ENCODE data around the gene KNCN. TPM values are rescaled to one million over a fixed set of nuclear protein-coding genes. Genes with fewer than 3 reads are reported as not detected.

Gene KNCN
- total RNA-seq, 1 donor from 2014 or later = not detected

GRCh38 chr1:46594063-46594462, 42.6 kb upstream of the KNCN start:
- peaks cover 54% of the 10 kb centered on the region for H3K36me3 Mint-ChIP-seq (ENCODE audit: low read depth)
- intact Hi-C loops (cut with micrococcal nuclease) = no loop called here
- H3K27ac Mint-ChIP-seq = no peak overlapping the region
- H3K27me3 Mint-ChIP-seq = no peaks in the 10 kb centered on the region
- ATAC-seq (ENCODE audit: low read depth) = no peak
- DNase-seq = no peak
- no peak overlapping the region for H3K4me3 Mint-ChIP-seq
- CTCF ChIA-PET = no interaction called here
- TF ChIP-seq CTCF (IDR thresholded peaks at IDR 0.05) = no peak
- no peaks in the 10 kb centered on the region for H3K9me3 Mint-ChIP-seq
- POLR2A ChIA-PET = interaction anchor here (0.7 kb wide), 1 partner anchor 362 kb away, joined by 4 read pairs; no protein-coding TSS in a partner anchor
- peaks cover 22% of the 10 kb centered on the region for H3K4me1 Mint-ChIP-seq

GRCh38 chr1:46592823-46593222, 41.4 kb upstream of the KNCN start:
- Mint-ChIP-seq H3K36me3 (ENCODE audit: low read depth) (peaks cover 58% of the 10 kb centered on the region), H3K27ac (no peak overlapping the region), H3K4me1 (peaks cover 21% of the 10 kb centered on the region), H3K27me3 (no peaks in the 10 kb centered on the region), H3K9me3 (no peaks in the 10 kb centered on the region), H3K4me3 (no peak overlapping the region)
- no peak for TF ChIP-seq CTCF (IDR thresholded peaks at IDR 0.05)
- ATAC-seq (ENCODE audit: low read depth) (no peak), DNase-seq (no peak)
- intact Hi-C loops (cut with micrococcal nuclease) = no loop called here
- POLR2A ChIA-PET = interaction anchor here (0.5 kb wide), 1 partner anchor 218 kb away, joined by 3 read pairs; no protein-coding TSS in a partner anchor
- CTCF ChIA-PET = no interaction called here

GRCh38 chr1:46589529-46589928, 38.1 kb upstream of the KNCN start:
- no peak overlapping the region for H3K4me3 Mint-ChIP-seq
- peaks cover 71% of the 10 kb centered on the region for H3K36me3 Mint-ChIP-seq (ENCODE audit: low read depth)
- intact Hi-C loops (cut with micrococcal nuclease) = no loop called here
- no peaks in the 10 kb centered on the region for H3K27me3 Mint-ChIP-seq
- no peak overlapping the region for H3K27ac Mint-ChIP-seq
- TF ChIP-seq CTCF (IDR thresholded peaks at IDR 0.05) = no peak
- POLR2A ChIA-PET = no interaction called here
- peaks cover 2% of the 10 kb centered on the region for H3K4me1 Mint-ChIP-seq
- CTCF ChIA-PET = no interaction called here
- no peaks in the 10 kb centered on the region for H3K9me3 Mint-ChIP-seq
- no peak for ATAC-seq (ENCODE audit: low read depth)
- DNase-seq = no peak

GRCh38 chr1:46587069-46587468, 35.6 kb upstream of the KNCN start:
- H3K27me3 Mint-ChIP-seq = no peaks in the 10 kb centered on the region
- CTCF ChIA-PET = no interaction called here
- ATAC-seq (ENCODE audit: low read depth) (no peak), DNase-seq (no peak)
- no peak overlapping the region for H3K27ac Mint-ChIP-seq
- no peaks in the 10 kb centered on the region for H3K9me3 Mint-ChIP-seq
- intact Hi-C loops (cut with micrococcal nuclease) = no loop called here
- peaks cover 69% of the 10 kb centered on the region for H3K36me3 Mint-ChIP-seq (ENCODE audit: low read depth)
- no peak for TF ChIP-seq CTCF (IDR thresholded peaks at IDR 0.05)
- no peak overlapping the region for H3K4me3 Mint-ChIP-seq
- POLR2A ChIA-PET = no interaction called here
- H3K4me1 Mint-ChIP-seq = peaks cover under 1% of the 10 kb centered on the region

- CTCF ChIA-PET = no interaction called here
- Mint-ChIP-seq H3K27me3 (no peaks in the 10 kb centered on the region), H3K9me3 (no peaks in the 10 kb centered on the region), H3K27ac (no peak overlapping the region), H3K4me3 (no peak overlapping the region), H3K4me1 (peaks cover 2% of the 10 kb centered on the region), H3K36me3 (ENCODE audit: low read depth) (peaks cover 66% of the 10 kb centered on the region)
- TF ChIP-seq CTCF (IDR thresholded peaks at IDR 0.05) = no peak
- ATAC-seq (ENCODE audit: low read depth) (no peak), DNase-seq (no peak)
- intact Hi-C loops (cut with micrococcal nuclease) = no loop called here
- POLR2A ChIA-PET = no interaction called here
These were observed 34.0 kb upstream of the KNCN start for GRCh38 chr1:46585312-46585938.

All from activated B cell treated with CpG ODN at 0.5 μM for 24 hours (primary cell).